Measurements from ENCODE around the gene SRF. TPM values are rescaled to one million over a fixed set of nuclear protein-coding genes. Genes with fewer than 3 reads are reported as not detected.

The SRF gene
- total RNA-seq: 10 to 100 TPM; 41.4 to 43.8 TPM

DNA sequence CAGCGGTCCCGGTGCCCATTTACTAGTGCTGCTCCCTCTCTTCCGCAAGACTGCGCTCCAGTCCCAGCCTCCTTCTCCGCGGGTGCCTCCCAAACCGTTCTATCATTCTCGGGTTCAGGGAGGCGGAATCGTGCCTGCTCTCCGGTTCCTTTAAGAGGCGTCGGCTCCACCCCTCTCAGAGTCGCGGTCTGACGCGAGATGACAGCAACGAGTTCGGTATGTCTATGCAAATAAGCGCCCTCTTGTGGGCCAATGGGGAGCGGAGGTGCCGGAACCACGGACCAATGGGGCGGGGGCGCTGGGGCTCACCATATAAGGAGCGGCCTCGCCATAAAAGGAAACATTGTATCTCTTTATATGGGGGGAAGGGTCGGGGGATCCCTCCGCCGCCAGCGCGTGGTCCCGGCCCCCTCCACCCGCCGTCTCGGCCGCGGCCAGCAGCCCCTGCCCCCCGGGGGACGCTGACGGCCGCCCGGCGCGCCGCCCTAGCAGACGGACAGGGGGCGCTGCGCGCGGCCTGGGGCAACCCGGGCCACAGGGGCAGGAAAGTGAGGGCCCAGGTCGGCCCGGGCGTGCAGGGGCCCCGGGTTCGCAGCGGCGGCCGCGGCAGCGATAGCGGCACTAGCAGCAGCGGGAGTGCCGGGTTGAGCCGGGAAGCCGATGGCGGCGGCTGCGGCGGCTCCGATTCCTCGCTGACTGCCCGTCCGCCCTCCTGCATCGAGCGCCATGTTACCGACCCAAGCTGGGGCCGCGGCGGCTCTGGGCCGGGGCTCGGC, at the start of gene SRF:
SRF (plus strand) TSS at position 339 of the 776 bp plus-strand sequence; CDS start at position 727, 388 bp downstream.
- Mint-ChIP-seq H3K27me3 (ENCODE audit: low read depth) (no peaks in the 10 kb centered on the region), H3K4me3 (peak within 1 kb of the TSS; percentile 96), H3K27ac (peak within 1 kb of the TSS; percentile 94), H3K9me3 (ENCODE audit: insufficient read depth) (no peaks in the 10 kb centered on the region), H3K36me3 (ENCODE audit: low read depth) (peaks cover 24% of the 10 kb centered on the region), H3K4me1 (ENCODE audit: low read depth) (peaks cover 47% of the 10 kb centered on the region)
- ChIA-PET POLR2A (interaction anchor here (0.8 to 2.1 kb wide), 5 partner anchors 11 to 401 kb away, joined by 3 to 11 read pairs (median 3); partner anchors contain the start of genes CNPY3, CUL9 and DNPH1), CTCF (interaction anchor here (0.8 to 2.5 kb wide), 6 partner anchors 11 to 59 kb away, joined by 3 to 8 read pairs (median 3); partner anchors contain the start of gene CUL9)
- ATAC-seq (peak; percentile 76), DNase-seq (peak; percentile 100)

DNA sequence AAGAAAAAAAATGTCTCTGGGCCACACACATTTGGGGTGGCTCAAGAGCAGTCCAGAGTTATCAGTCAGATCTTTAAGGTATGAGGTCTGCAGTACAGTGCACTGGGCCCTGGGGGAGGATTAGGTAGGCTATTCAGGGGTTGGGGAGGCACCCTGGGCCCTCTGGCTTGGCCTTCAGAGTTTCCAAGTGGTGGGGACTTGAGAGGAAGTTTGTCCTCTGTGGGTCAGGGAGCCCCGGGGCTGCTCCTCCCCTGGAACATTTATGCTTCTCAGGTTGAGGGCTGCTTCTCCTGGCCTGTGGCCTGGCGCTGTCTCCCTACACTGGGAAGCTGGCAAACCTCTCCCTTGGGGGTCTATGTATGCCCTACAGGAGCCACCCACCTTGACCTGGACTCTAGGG, 48.9 kb upstream of the SRF start:
- no peak overlapping the region for H3K4me3 Mint-ChIP-seq
- CTCF ChIA-PET: no interaction called here
- no peaks in the 10 kb centered on the region for H3K4me1 Mint-ChIP-seq (ENCODE audit: low read depth)
- POLR2A ChIA-PET: no interaction called here
- DNase-seq (no peak), ATAC-seq (no peak)
- no peaks in the 10 kb centered on the region for H3K9me3 Mint-ChIP-seq (ENCODE audit: insufficient read depth)
- H3K27me3 Mint-ChIP-seq (ENCODE audit: low read depth): peaks cover 3% of the 10 kb centered on the region
- no peaks in the 10 kb centered on the region for H3K36me3 Mint-ChIP-seq (ENCODE audit: low read depth)
- no peak overlapping the region for H3K27ac Mint-ChIP-seq

DNA sequence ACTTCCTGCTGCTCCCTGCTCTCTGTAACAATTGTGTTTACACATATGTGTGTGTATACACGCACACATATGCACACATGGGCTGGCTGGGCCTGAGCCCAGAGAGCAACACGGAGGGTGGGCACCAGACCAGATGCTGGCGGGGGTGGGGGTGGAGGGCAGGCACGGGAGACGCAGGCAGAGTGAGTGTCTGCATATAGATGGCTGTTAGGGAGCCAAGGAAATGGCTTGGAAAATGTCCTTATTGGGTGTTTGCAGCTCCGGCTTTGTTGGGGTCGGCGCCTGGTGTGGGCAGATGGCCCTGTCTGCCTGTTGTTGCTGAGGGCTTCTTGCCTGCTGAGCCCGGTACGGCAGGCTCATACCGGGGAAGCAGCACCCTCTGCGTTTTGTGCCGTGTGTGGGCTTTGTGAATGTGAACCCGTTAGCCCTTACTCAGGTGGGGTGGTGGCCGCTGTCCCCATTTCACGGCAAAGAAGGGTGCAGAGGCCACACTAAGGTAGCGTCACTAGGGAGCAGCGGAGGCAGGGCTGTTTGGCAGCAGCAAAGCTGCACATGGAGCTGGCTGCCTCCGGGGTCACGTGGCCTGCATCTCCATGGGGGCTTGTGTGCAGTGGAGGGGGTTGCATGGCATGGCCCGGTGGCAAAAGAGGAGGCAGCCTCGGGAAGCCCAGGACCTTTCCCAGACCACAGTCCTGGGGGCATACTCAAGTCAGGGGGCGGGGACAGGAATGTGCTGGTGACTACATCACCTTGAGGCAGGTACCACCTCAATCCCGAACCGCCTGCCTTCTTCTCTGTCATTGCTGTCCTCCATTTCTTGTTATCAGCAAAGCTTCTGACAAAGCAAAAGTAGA, 47.4 kb upstream of the SRF start:
- DNase-seq (no peak), ATAC-seq (no peak)
- CTCF ChIA-PET: interaction anchor here (4.6 kb wide), 1 partner anchor 19 kb away, joined by 17 read pairs; no protein-coding TSS in a partner anchor
- no peaks in the 10 kb centered on the region for H3K4me1 Mint-ChIP-seq (ENCODE audit: low read depth)
- no peak overlapping the region for H3K4me3 Mint-ChIP-seq
- H3K36me3 Mint-ChIP-seq (ENCODE audit: low read depth): no peaks in the 10 kb centered on the region
- no peaks in the 10 kb centered on the region for H3K9me3 Mint-ChIP-seq (ENCODE audit: insufficient read depth)
- peaks cover 3% of the 10 kb centered on the region for H3K27me3 Mint-ChIP-seq (ENCODE audit: low read depth)
- no peak overlapping the region for H3K27ac Mint-ChIP-seq
- POLR2A ChIA-PET: no interaction called here

DNA sequence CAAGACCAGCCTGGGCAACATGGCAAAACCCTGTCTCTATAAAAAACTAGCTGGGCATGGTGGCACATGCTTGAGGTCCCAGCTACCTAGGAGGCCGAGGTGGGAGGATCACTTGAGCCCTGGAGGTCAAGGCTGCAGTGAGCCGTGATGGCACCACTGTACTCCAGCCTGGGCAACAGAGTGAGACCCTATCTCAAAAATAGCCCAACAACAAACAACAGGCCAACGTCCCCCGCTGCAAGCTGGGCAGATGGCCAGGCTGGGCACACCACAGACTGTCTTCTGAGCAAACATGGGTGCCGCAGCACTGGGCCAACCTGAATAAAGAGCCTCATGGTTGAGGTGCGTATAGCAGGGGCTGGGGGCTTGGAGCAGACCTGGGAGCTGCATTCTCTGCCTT, 46.6 kb upstream of the SRF start:
- ATAC-seq: no peak
- DNase-seq: no peak
- H3K9me3 Mint-ChIP-seq (ENCODE audit: insufficient read depth): no peaks in the 10 kb centered on the region
- no peak overlapping the region for H3K27ac Mint-ChIP-seq
- H3K36me3 Mint-ChIP-seq (ENCODE audit: low read depth): no peaks in the 10 kb centered on the region
- ChIA-PET CTCF (interaction anchor here (4.6 kb wide), 1 partner anchor 19 kb away, joined by 17 read pairs; no protein-coding TSS in a partner anchor), POLR2A (interaction anchor here (1.0 kb wide), 1 partner anchor 17 kb away, joined by 3 read pairs; no protein-coding TSS in a partner anchor)
- H3K4me1 Mint-ChIP-seq (ENCODE audit: low read depth): no peaks in the 10 kb centered on the region
- H3K4me3 Mint-ChIP-seq: no peak overlapping the region
- H3K27me3 Mint-ChIP-seq (ENCODE audit: low read depth): peaks cover 3% of the 10 kb centered on the region

DNA sequence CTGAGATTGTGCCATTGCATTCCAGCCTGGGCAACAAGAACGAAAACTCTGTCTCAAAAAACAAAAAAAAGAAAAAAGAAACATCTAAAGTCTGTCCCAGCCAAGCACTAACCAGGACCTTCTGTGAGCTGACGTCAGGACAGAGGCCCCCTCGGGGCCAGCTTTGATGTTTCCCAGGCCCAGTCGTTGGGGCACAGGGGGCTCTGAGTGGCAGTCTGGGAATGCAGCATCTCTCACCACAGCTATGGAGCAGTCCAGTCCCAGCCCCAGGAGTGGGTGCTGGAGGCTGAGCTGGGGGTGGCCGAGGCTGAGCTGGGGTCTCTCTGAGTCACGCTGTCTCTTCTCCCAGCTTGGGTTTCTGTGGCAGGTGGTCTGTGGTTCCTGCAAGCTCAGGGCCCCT, 46.0 kb upstream of the SRF start:
- Mint-ChIP-seq H3K4me1 (ENCODE audit: low read depth) (no peaks in the 10 kb centered on the region), H3K4me3 (no peak overlapping the region), H3K27me3 (ENCODE audit: low read depth) (peaks cover 3% of the 10 kb centered on the region), H3K36me3 (ENCODE audit: low read depth) (no peaks in the 10 kb centered on the region), H3K27ac (no peak overlapping the region), H3K9me3 (ENCODE audit: insufficient read depth) (no peaks in the 10 kb centered on the region)
- ChIA-PET POLR2A (interaction anchor here (0.7 to 1.0 kb wide), 2 partner anchors 18 to 47 kb away, joined by 3 read pairs; no protein-coding TSS in a partner anchor), CTCF (interaction anchor here (0.6 to 4.6 kb wide), 2 partner anchors 12 to 18 kb away, joined by 3 to 17 read pairs; no protein-coding TSS in a partner anchor)
- DNase-seq (no peak), ATAC-seq (no peak)

DNA sequence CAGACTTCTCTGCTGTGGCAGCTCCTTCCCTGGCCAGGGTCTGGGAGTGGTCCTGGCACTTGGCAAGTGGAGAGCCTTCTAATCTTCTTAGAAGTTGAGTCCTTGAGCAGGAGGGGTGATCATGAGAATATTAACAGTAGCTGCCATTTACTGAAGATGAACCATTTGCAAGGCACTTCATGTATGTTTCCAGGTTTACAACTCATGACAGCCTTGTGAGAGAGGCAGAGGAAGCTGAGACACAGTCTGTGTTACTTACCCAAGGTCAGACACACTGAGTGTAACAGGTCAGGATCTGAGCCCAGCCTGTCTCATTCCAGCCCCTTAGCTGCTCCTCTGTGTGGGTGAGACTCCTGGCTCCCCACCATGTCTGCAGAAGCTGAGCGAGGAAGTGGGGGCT, 45.5 kb upstream of the SRF start:
- ChIA-PET POLR2A (interaction anchor here (0.7 to 1.0 kb wide), 2 partner anchors 18 to 46 kb away, joined by 3 read pairs; no protein-coding TSS in a partner anchor), CTCF (interaction anchor here (0.6 to 4.6 kb wide), 2 partner anchors 12 to 18 kb away, joined by 3 to 17 read pairs; no protein-coding TSS in a partner anchor)
- Mint-ChIP-seq H3K36me3 (ENCODE audit: low read depth) (no peaks in the 10 kb centered on the region), H3K4me3 (no peak overlapping the region), H3K4me1 (ENCODE audit: low read depth) (no peaks in the 10 kb centered on the region), H3K27ac (no peak overlapping the region), H3K9me3 (ENCODE audit: insufficient read depth) (no peaks in the 10 kb centered on the region), H3K27me3 (ENCODE audit: low read depth) (peaks cover 1% of the 10 kb centered on the region)
- ATAC-seq: no peak
- no peak for DNase-seq

DNA sequence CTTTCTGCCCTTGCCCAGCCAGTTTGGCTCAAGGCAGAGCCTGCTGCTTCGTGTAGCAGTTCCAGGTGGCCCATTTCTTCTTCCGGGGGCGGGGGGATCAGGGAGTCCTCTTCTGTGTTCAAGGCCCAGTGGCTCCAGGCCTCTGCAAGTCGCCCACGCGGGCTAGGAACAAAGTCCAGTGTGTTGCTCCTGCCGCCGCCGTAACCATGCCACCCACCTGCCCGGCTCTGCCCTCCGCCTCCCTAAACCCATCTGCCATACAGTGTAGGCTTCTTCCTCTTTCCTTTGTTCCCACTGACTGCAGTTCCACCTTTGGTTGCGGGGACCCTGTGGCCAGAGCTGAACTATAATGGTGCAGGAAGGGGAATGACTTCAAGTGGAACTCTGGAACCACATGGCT, 43.9 kb upstream of the SRF start:
- Mint-ChIP-seq H3K4me1 (ENCODE audit: low read depth) (no peaks in the 10 kb centered on the region), H3K36me3 (ENCODE audit: low read depth) (no peaks in the 10 kb centered on the region), H3K9me3 (ENCODE audit: insufficient read depth) (no peaks in the 10 kb centered on the region), H3K27ac (no peak overlapping the region), H3K4me3 (no peak overlapping the region), H3K27me3 (ENCODE audit: low read depth) (no peaks in the 10 kb centered on the region)
- DNase-seq (no peak), ATAC-seq (no peak)
- CTCF ChIA-PET: no interaction called here
- POLR2A ChIA-PET: no interaction called here

DNA sequence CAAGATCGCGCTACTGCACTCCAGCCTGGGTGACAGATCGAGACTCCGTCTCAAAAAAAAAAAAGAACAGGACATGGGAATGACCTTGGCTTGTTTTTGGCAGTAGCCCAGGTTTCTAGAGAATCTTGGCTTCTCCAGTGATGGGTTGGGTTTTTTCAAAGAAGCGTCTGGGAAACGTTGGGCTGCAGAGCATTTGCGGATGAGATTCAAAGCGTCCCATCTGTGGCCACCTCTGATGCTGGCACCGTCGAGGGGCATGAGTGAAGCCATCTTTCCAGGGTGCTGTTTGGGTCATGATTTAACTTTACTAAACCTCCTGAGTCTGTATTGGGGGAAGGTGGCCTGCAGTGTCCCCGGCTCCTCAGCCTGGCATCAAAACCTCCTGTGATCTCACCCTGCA, 43.2 kb upstream of the SRF start:
- POLR2A ChIA-PET: no interaction called here

DNA sequence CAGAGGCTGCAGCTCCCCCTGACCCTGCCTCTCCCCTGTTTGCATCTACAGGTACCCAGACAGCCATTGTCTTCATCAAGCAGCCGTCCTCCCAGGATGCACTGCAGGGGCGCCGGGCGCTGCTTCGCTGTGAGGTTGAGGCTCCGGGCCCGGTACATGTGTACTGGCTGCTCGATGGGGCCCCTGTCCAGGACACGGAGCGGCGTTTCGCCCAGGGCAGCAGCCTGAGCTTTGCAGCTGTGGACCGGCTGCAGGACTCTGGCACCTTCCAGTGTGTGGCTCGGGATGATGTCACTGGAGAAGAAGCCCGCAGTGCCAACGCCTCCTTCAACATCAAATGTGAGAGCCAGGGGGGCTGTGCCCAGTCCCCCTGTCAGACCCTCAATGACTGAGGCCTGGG, 42.1 kb upstream of the SRF start:
- Mint-ChIP-seq H3K36me3 (ENCODE audit: low read depth) (no peaks in the 10 kb centered on the region), H3K27me3 (ENCODE audit: low read depth) (no peaks in the 10 kb centered on the region), H3K9me3 (ENCODE audit: insufficient read depth) (no peaks in the 10 kb centered on the region), H3K27ac (no peak overlapping the region), H3K4me1 (ENCODE audit: low read depth) (no peaks in the 10 kb centered on the region), H3K4me3 (no peak overlapping the region)
- POLR2A ChIA-PET: no interaction called here
- CTCF ChIA-PET: interaction anchor here (1.2 to 1.4 kb wide), 2 partner anchors 15 to 199 kb away, joined by 3 read pairs; partner anchors contain the start of gene CNPY3
- ATAC-seq (no peak), DNase-seq (no peak)

More for the DNA sequence above, 43.2 kb upstream of the SRF start:
- H3K36me3 Mint-ChIP-seq (ENCODE audit: low read depth): no peaks in the 10 kb centered on the region
- ATAC-seq: no peak
- DNase-seq: no peak
- H3K27ac Mint-ChIP-seq: no peak overlapping the region
- H3K4me3 Mint-ChIP-seq: no peak overlapping the region
- CTCF ChIA-PET: no interaction called here
- no peaks in the 10 kb centered on the region for H3K4me1 Mint-ChIP-seq (ENCODE audit: low read depth)
- H3K9me3 Mint-ChIP-seq (ENCODE audit: insufficient read depth): no peaks in the 10 kb centered on the region
- H3K27me3 Mint-ChIP-seq (ENCODE audit: low read depth): no peaks in the 10 kb centered on the region

DNA sequence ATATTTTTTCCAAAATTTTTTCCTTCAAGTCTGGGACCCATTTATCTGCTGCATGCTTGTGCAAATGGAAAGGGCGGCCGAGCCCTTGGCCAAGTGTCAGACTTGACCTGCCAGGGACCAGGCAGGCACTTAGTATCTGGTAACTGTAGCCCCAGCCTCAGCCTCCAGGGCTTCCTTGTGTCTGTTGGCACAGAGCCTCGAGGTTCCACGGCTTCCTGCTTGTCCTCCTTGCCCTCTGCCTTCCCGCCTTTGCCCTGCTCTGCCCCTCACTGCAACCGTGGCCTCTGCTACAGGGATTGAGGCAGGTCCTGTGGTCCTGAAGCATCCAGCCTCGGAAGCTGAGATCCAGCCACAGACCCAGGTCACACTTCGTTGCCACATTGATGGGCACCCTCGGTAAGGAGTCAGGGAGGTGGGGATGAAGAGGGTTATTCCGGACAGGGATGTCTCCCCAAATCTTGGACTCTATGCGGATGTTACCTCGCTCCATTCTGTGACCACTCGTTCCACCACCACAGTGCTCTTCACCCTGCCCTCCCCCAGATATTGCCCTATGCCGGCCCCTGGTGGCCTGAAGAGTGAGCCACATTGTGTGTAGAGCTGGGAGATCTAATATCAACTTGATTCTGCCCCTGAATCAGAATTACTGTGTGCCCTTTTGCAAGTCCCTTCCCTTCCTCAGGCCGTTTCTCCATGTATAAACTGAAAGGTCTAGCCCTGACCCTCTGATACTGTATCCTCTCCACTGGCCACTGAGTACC, 41.5 kb upstream of the SRF start:
- DNase-seq (peak; percentile 28), ATAC-seq (peak; percentile 53)
- H3K4me3 Mint-ChIP-seq: no peak overlapping the region
- ChIA-PET CTCF (interaction anchor here (1.2 to 1.4 kb wide), 2 partner anchors 14 to 200 kb away, joined by 3 read pairs; partner anchors contain the start of gene CNPY3), POLR2A (no interaction called here)
- no peaks in the 10 kb centered on the region for H3K36me3 Mint-ChIP-seq (ENCODE audit: low read depth)
- H3K27ac Mint-ChIP-seq: no peak overlapping the region
- no peaks in the 10 kb centered on the region for H3K4me1 Mint-ChIP-seq (ENCODE audit: low read depth)
- no peaks in the 10 kb centered on the region for H3K9me3 Mint-ChIP-seq (ENCODE audit: insufficient read depth)
- no peaks in the 10 kb centered on the region for H3K27me3 Mint-ChIP-seq (ENCODE audit: low read depth)

DNA sequence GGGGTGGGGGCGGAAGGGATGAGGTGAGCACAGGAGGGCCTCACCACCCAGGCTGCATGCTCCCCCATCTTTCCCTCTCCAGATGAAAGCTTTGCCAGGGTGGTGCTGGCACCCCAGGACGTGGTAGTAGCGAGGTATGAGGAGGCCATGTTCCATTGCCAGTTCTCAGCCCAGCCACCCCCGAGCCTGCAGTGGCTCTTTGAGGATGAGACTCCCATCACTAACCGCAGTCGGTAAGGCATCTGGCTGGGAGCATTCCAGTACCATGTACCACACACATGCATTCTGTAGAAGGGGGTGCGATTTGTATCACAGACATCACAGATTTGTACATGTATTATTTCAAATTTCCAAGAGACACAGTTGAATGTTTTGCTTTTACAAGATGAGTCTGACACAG, 40.6 kb upstream of the SRF start:
- Mint-ChIP-seq H3K36me3 (ENCODE audit: low read depth) (no peaks in the 10 kb centered on the region), H3K27ac (no peak overlapping the region), H3K4me1 (ENCODE audit: low read depth) (no peaks in the 10 kb centered on the region), H3K9me3 (ENCODE audit: insufficient read depth) (no peaks in the 10 kb centered on the region), H3K4me3 (no peak overlapping the region), H3K27me3 (ENCODE audit: low read depth) (no peaks in the 10 kb centered on the region)
- ATAC-seq (no peak), DNase-seq (no peak)
- ChIA-PET CTCF (interaction anchor here (1.7 kb wide), 1 partner anchor 13 kb away, joined by 5 read pairs; no protein-coding TSS in a partner anchor), POLR2A (no interaction called here)
